MM.1S (cell line): ENCODE measurements around the gene CPN2.

Experiments used
- EZH2 ChIP-seq: fragments of 300-600 bp; sonication (generic); optimal IDR thresholded peaks from 2 replicates; pipeline ENCODE3; 2017; ENCODE audit warnings: low read depth, mild to moderate bottlenecking, antibody characterized with exemption, low read length, mixed read lengths
- EZH2phosphoT487 ChIP-seq: fragments of 300-600 bp; sonication (generic); IDR thresholded peaks from 2 replicates; pipeline ENCODE4 v1.6.1; 2018; ENCODE audit warnings: antibody characterized with exemption, low read length
- TF ChIP-seq, protein P1 (sequence below): fragments of 300-600 bp; sonication (generic); IDR thresholded peaks from 2 replicates; pipeline ENCODE4 v1.5.1; 2016; ENCODE audit warnings: antibody characterized with exemption, low read length, mixed read lengths

DNA sequence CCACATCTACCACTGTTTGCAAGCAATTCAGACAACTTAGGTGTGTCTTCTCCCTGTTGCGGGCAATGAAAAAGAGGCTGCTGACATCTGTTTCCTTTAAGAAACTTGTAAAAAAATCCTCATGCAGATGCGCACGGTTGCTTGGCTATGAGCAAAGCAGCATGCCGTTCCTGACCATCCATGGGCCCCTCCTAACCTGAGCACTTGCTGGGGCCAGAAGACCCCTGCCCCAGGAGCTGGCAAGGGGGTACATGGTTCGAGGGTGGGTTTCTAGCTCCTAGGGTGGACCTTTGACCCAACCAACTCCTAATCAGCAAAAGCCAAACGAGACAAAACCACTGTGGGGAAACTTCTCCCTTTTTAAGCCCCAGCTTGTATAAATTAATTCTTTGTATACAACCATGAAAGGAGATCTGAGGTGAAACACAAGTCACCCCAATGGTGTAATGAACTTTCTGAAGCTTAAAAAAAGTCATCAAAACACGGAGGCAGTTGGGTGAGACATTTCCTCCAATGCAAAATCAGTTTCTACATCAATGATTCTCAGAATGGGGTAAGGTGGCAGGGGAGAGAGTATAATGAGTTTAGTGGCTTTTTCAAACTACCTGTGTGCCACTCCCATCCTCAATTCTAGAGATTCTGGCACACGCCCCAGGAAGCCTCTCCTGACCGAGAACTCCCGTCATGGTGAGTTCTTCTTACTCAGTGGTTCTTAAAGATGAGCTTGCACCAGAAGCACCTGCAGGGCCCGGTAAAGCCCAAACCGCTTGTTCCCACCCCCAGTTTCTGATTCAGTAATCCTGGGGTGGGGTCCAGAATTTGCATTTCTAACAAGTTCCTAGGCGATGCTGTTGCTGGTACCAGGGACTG is 44.1 kb downstream of the CPN2 start:
- TF ChIP-seq, protein P1, sequence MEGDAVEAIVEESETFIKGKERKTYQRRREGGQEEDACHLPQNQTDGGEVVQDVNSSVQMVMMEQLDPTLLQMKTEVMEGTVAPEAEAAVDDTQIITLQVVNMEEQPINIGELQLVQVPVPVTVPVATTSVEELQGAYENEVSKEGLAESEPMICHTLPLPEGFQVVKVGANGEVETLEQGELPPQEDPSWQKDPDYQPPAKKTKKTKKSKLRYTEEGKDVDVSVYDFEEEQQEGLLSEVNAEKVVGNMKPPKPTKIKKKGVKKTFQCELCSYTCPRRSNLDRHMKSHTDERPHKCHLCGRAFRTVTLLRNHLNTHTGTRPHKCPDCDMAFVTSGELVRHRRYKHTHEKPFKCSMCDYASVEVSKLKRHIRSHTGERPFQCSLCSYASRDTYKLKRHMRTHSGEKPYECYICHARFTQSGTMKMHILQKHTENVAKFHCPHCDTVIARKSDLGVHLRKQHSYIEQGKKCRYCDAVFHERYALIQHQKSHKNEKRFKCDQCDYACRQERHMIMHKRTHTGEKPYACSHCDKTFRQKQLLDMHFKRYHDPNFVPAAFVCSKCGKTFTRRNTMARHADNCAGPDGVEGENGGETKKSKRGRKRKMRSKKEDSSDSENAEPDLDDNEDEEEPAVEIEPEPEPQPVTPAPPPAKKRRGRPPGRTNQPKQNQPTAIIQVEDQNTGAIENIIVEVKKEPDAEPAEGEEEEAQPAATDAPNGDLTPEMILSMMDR = no peak
- TF ChIP-seq EZH2 (no peak), EZH2phosphoT487 (no peak)
